Measurements from ENCODE around the gene PPP1CB.

The PPP1CB gene

DNA sequence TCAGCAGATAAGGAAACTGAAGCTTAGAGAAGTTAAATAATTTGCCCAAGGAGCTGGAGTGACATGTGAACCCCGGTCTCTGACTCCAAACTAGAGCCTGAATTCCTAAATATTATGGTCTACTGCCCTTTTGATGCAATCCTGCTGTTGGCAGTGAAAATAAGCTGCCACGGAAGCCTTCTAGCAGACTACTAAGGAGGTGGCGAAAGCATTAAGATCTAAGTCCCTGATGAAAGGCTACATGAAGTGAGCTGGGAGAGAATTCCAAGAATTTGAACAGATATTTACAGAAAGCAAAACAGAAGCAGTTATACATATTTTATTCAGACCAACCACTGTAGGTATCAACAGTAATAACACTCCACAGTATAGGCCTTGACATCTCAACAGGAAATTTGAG, 90.4 kb downstream of the PPP1CB start:
- no peak for DNase-seq (ENCODE audit: extremely low read depth in 1 of 2, low read depth in 1 of 2)
